ENCODE data around the gene NEURL3. TPM values are rescaled to one million over a fixed set of nuclear protein-coding genes. Genes with fewer than 3 reads are reported as not detected.

Gene NEURL3
- total RNA-seq, 4 donors from 2014 or later, result 0.32 to 7.9 (median 7.0) TPM; not detected in 1

DNA sequence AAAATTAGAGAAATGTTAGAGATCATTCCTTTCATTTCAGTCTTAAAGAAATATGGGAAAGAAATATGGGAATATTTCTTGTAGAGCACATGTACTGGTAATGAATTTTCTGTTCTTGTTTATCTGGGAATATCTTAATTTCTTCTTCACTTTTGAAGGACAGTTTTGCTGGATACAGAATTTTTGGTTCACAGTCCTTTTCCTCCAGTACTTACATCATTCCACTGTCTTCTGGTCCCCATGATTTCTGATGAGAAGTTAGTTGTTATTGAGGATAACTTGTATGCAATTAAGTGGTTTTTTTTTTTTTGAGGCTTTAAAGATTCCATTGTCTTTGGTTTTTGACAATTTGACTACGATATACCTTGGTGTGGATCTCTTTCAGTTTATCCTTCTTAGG lies 11.0 kb downstream of the NEURL3 start:
- TF ChIP-seq POLR2A (IDR thresholded peaks at IDR 0.05) (no peak), POLR2AphosphoS5 (IDR thresholded peaks at IDR 0.05) (no peak), EP300 (IDR thresholded peaks at IDR 0.05; ENCODE audit: low read depth) (no peak)
- TF ChIP-seq, protein P1, sequence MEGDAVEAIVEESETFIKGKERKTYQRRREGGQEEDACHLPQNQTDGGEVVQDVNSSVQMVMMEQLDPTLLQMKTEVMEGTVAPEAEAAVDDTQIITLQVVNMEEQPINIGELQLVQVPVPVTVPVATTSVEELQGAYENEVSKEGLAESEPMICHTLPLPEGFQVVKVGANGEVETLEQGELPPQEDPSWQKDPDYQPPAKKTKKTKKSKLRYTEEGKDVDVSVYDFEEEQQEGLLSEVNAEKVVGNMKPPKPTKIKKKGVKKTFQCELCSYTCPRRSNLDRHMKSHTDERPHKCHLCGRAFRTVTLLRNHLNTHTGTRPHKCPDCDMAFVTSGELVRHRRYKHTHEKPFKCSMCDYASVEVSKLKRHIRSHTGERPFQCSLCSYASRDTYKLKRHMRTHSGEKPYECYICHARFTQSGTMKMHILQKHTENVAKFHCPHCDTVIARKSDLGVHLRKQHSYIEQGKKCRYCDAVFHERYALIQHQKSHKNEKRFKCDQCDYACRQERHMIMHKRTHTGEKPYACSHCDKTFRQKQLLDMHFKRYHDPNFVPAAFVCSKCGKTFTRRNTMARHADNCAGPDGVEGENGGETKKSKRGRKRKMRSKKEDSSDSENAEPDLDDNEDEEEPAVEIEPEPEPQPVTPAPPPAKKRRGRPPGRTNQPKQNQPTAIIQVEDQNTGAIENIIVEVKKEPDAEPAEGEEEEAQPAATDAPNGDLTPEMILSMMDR (IDR thresholded peaks at IDR 0.05), result no peak
- in situ Hi-C loops (cut with MboI; ENCODE audit: low pct_ligation_motif_present in 1 of 4, low pct_unique_long_range_greater_than_20kb in 1 of 4, low sequenced_read_pairs in 3 of 4), result no loop called here
- no peaks in the 10 kb centered on the region for H3K27me3 ChIP-seq
- no peak overlapping the region for H3K4me3 ChIP-seq
- intact Hi-C loops (cut with DNase I; ENCODE audit: low total_unique reads), result no loop called here
- WGBS, 2 donors (ENCODE audit: low coverage in 1 of 2), result 86 to 88% methylated on average over 1 of the region's 1 CpG
- H3K36me3 ChIP-seq, result no peaks in the 10 kb centered on the region
- no peaks in the 10 kb centered on the region for H3K9me3 ChIP-seq
- no peak overlapping the region for H3K27ac ChIP-seq
- DNase-seq, result no peak
- H3K4me1 ChIP-seq, result no peaks in the 10 kb centered on the region

DNA sequence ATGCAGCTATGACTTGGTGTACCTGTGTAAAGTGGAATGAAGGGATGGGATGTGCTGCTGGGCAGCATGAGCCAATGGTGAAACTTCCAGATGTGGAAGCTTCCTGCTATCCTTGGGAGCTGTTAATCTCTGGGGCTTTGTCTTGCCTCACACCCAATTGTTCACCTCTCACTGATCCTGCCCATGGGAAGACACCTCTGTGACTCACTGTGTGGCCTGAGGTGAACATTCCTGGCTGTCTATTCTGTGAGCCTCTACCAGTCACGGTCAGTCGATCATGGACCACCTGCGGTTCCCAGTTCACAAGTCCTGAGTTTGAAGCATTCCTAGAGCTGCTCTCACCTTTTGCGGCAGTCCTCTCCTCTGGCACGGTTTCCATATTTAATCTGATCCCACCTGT lies 12.1 kb downstream of the NEURL3 start:
- intact Hi-C loops (cut with DNase I; ENCODE audit: low total_unique reads) (no loop called here), in situ Hi-C loops (cut with MboI; ENCODE audit: low pct_ligation_motif_present in 1 of 4, low pct_unique_long_range_greater_than_20kb in 1 of 4, low sequenced_read_pairs in 3 of 4) (no loop called here)
- H3K27me3 ChIP-seq, result no peaks in the 10 kb centered on the region
- H3K27ac ChIP-seq, result no peak overlapping the region
- no peak overlapping the region for H3K4me3 ChIP-seq
- no peak for DNase-seq
- H3K9me3 ChIP-seq, result no peaks in the 10 kb centered on the region
- TF ChIP-seq POLR2AphosphoS5 (IDR thresholded peaks at IDR 0.05) (no peak), EP300 (IDR thresholded peaks at IDR 0.05; ENCODE audit: low read depth) (no peak), POLR2A (IDR thresholded peaks at IDR 0.05) (no peak)
- TF ChIP-seq, protein P1 (IDR thresholded peaks at IDR 0.05), result no peak
- 90 to 91% methylated on average over 5 of the region's 5 CpGs for WGBS, 2 donors (ENCODE audit: low coverage in 1 of 2)
- H3K4me1 ChIP-seq, result no peaks in the 10 kb centered on the region
- no peaks in the 10 kb centered on the region for H3K36me3 ChIP-seq

DNA sequence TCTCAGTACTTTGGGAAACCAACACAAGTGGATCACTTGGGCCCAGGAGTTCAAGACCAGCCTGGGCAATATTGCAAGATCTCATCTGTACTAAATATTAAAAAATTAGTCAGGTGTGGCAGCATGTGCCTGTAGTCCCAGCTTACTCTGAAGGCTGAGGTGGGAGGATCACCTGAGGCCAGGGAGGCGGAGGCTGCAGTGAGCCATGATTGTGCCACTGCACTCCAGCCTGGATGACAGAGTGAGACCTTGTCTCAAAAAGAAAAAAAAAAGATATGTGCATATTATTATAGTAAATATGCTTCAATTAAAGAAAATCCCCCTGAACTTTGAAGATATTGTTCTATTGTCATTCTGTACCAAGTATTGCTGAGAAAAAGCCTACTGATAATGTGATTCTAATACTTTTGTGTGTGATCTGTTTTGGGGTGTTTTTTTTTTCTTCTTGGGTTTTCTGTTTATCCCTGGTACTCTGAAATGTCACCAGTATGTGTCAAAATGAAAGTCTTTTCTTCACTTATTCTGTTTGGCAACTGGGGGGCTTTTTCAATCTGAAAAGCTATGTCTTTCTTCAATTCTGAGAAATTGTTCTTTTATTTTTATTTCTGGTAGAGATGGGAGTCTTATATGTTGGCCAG lies 13.2 kb downstream of the NEURL3 start:
- H3K27ac ChIP-seq, result no peak overlapping the region
- 96% methylated on average over 1 of the region's 1 CpG; no CpG with 5 or more reads in 1 of the 2 donors for WGBS, 2 donors (ENCODE audit: low coverage in 1 of 2)
- no peaks in the 10 kb centered on the region for H3K9me3 ChIP-seq

DNA sequence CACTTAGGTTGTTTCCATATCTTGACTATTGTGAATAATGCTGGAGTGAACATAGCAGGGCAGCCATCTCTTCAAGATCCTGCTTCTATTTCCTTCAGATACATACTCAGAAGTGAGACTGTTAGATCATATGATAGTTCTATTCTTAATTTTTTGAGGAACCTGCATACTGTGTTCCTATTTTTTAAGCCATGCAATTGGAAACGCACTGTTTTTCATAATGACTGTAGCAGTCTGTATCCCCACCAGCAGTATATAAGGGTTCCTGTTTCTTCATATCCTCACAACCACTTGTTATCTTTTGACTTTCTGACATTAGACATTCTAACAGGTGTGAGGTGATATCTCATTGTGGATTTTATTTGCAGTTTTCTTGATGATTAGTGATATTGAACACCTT lies 15.5 kb downstream of the NEURL3 start:
- no peak for TF ChIP-seq EP300 (IDR thresholded peaks at IDR 0.05; ENCODE audit: low read depth)
- TF ChIP-seq POLR2A (IDR thresholded peaks at IDR 0.05), result no peak
- no peak for TF ChIP-seq POLR2AphosphoS5 (IDR thresholded peaks at IDR 0.05)
- TF ChIP-seq, protein P1 (IDR thresholded peaks at IDR 0.05), result no peak
- no peaks in the 10 kb centered on the region for H3K9me3 ChIP-seq
- no peaks in the 10 kb centered on the region for H3K27me3 ChIP-seq
- WGBS, 2 donors (ENCODE audit: low coverage in 1 of 2), result 83 to 85% methylated on average over 1 of the region's 1 CpG
- H3K27ac ChIP-seq, result no peak overlapping the region
- intact Hi-C loops (cut with DNase I; ENCODE audit: low total_unique reads) (no loop called here), in situ Hi-C loops (cut with MboI; ENCODE audit: low pct_ligation_motif_present in 1 of 4, low pct_unique_long_range_greater_than_20kb in 1 of 4, low sequenced_read_pairs in 3 of 4) (no loop called here)
- H3K36me3 ChIP-seq, result no peaks in the 10 kb centered on the region
- no peak for DNase-seq
- no peak overlapping the region for H3K4me3 ChIP-seq
- peaks cover 0 to 15% (median 12%) of the 10 kb centered on the region in 4 donors for H3K4me1 ChIP-seq

More for the DNA sequence above, 13.2 kb downstream of the NEURL3 start:
- in situ Hi-C loops (cut with MboI; ENCODE audit: low pct_ligation_motif_present in 1 of 4, low pct_unique_long_range_greater_than_20kb in 1 of 4, low sequenced_read_pairs in 3 of 4), result no loop called here
- intact Hi-C loops (cut with DNase I; ENCODE audit: low total_unique reads), result no loop called here
- TF ChIP-seq POLR2A (IDR thresholded peaks at IDR 0.05), result no peak
- TF ChIP-seq, protein P1 (IDR thresholded peaks at IDR 0.05), result no peak
- no peak for TF ChIP-seq EP300 (IDR thresholded peaks at IDR 0.05; ENCODE audit: low read depth)
- no peak for TF ChIP-seq POLR2AphosphoS5 (IDR thresholded peaks at IDR 0.05)
- peaks cover 0 to under 1% (median 0%) of the 10 kb centered on the region in 4 donors for H3K4me1 ChIP-seq
- no peak overlapping the region for H3K4me3 ChIP-seq
- H3K27me3 ChIP-seq, result no peaks in the 10 kb centered on the region
- H3K36me3 ChIP-seq, result no peaks in the 10 kb centered on the region
- DNase-seq, result no peak
